Measurements from ENCODE around the gene PNLIPRP3. TPM values are rescaled to one million over a fixed set of nuclear protein-coding genes. Genes with fewer than 3 reads are reported as not detected.
"Not testable (repeated sequence)": the region's sequence is repeated elsewhere in the genome, so short reads cannot be mapped to it uniquely, and the experiment has no call there.

PNLIPRP3 gene
- total and polyA plus RNA-seq, 10 of the 15 experiments (the other 5 are each of a cell fraction or from before 2014, with no cell fraction given) = 0.03 TPM; not detected in 9

GRCh38 chr10:116393246-116393831, 34.3 kb upstream of the PNLIPRP3 start:
- ATAC-seq; in situ Hi-C loops (cut with MboI); H2AFZ ChIP-seq (ENCODE audit: control insufficient read depth, low read depth, low read length); H3K27ac ChIP-seq (ENCODE audit: control insufficient read depth, insufficient read depth); CTCF ChIA-PET; H3K79me2 ChIP-seq (ENCODE audit: control insufficient read depth, insufficient read depth, low read length); H3K9ac ChIP-seq (ENCODE audit: control insufficient read depth, insufficient read depth, low read length); H3K27me3 ChIP-seq (replicated peaks in 1 of 2; ENCODE audit: control insufficient read depth in 2 of 2, insufficient read depth in 2 of 2, low read length in 1 of 2); H4K20me1 ChIP-seq (ENCODE audit: control insufficient read depth, insufficient read depth); SMC1A ChIA-PET (ENCODE audit: uncharacterized antibody, unreplicated experiment); POLR2A ChIA-PET; H3K4me2 ChIP-seq (ENCODE audit: control insufficient read depth, insufficient read depth); RAD21 ChIA-PET (ENCODE audit: unreplicated experiment); DNase-seq (ENCODE audit: low read depth, low spot score); H3K36me3 ChIP-seq (ENCODE audit: control insufficient read depth in 2 of 2, insufficient read depth in 2 of 2, low read length in 1 of 2); intact Hi-C loops (cut with micrococcal nuclease; ENCODE audit: unreplicated experiment); H3K4me3 ChIP-seq; BruUV-seq (replicated peaks); H3K9me3 ChIP-seq (replicated peaks; ENCODE audit: control insufficient read depth, insufficient read depth, low read length); FAIRE-seq; H3K4me1 ChIP-seq (ENCODE audit: control insufficient read depth, insufficient read depth, low read length): not testable (repeated sequence)
- WGBS (ENCODE audit: insufficient coverage, insufficient replicate concordance, low lambda C conversion rate, missing lambda C conversion rate) = 62% methylated on average over 25 of the region's 43 CpGs

- ATAC-seq (no peak), DNase-seq (ENCODE audit: low read depth, low spot score) (no peak), FAIRE-seq (no peak)
- H4K20me1 ChIP-seq (ENCODE audit: control insufficient read depth, insufficient read depth) = no peaks in the 10 kb centered on the region
- WGBS (ENCODE audit: insufficient coverage, insufficient replicate concordance, low lambda C conversion rate, missing lambda C conversion rate) = 22% methylated on average over 13 of the region's 13 CpGs
- ChIA-PET CTCF (interaction anchor here (1.2 kb wide), 1 partner anchor 9 kb away, joined by 3 read pairs; no protein-coding TSS in a partner anchor), RAD21 (ENCODE audit: unreplicated experiment) (no interaction called here), SMC1A (ENCODE audit: uncharacterized antibody, unreplicated experiment) (no interaction called here), POLR2A (no interaction called here)
- no peak overlapping the region for H3K9ac ChIP-seq (ENCODE audit: control insufficient read depth, insufficient read depth, low read length)
- H3K4me2 ChIP-seq (ENCODE audit: control insufficient read depth, insufficient read depth) = no peak overlapping the region
- H3K36me3 ChIP-seq (ENCODE audit: control insufficient read depth in 2 of 2, insufficient read depth in 2 of 2, low read length in 1 of 2) = no peaks in the 10 kb centered on the region
- intact Hi-C loops (cut with micrococcal nuclease; ENCODE audit: unreplicated experiment) = no loop called here
- no peak overlapping the region for H3K4me3 ChIP-seq
- no peak overlapping the region for H2AFZ ChIP-seq (ENCODE audit: control insufficient read depth, low read depth, low read length)
- in situ Hi-C loops (cut with MboI) = no loop called here
- H3K9me3 ChIP-seq (replicated peaks; ENCODE audit: control insufficient read depth, insufficient read depth, low read length) = no peaks in the 10 kb centered on the region
- H3K79me2 ChIP-seq (ENCODE audit: control insufficient read depth, insufficient read depth, low read length) = no peaks in the 10 kb centered on the region
- H3K27me3 ChIP-seq (replicated peaks in 1 of 2; ENCODE audit: control insufficient read depth in 2 of 2, insufficient read depth in 2 of 2, low read length in 1 of 2) = no peaks in the 10 kb centered on the region
- no peak overlapping the region for H3K27ac ChIP-seq (ENCODE audit: control insufficient read depth, insufficient read depth)
- H3K4me1 ChIP-seq (ENCODE audit: control insufficient read depth, insufficient read depth, low read length) = no peaks in the 10 kb centered on the region
- no TSS peak for BruUV-seq (replicated peaks)
- no peak for TF ChIP-seq EP300 (IDR thresholded peaks at IDR 0.05; ENCODE audit: borderline replicate concordance in 1 of 2, control insufficient read depth in 1 of 2, low read depth in 2 of 2, low read length in 2 of 2)
- TF ChIP-seq SUZ12 (IDR thresholded peaks at IDR 0.05; ENCODE audit: unreplicated experiment) = no peak
- no peak for TF ChIP-seq CTCF (IDR thresholded peaks at IDR 0.05 in 2 of 3, conservative IDR thresholded peaks at IDR 0.05 in 1 of 3; ENCODE audit: control insufficient read depth in 2 of 3, extremely low read depth in 1 of 3, insufficient read depth in 1 of 3, low read depth in 3 of 3, low read length in 3 of 3)
- TF ChIP-seq ZBED1 (IDR thresholded peaks at IDR 0.05; ENCODE audit: borderline replicate concordance) = no peak
- no peak for TF ChIP-seq ZNF207 (IDR thresholded peaks at IDR 0.05; ENCODE audit: borderline replicate concordance)
- TF ChIP-seq BCLAF1 (IDR thresholded peaks at IDR 0.05) = no peak
Observed at GRCh38 chr10:116395223-116395985, 32.2 kb upstream of the PNLIPRP3 start.
